Left cardiac atrium (tissue), 4 donors: Measurements from ENCODE around the gene ANO2. TPM values are rescaled to one million over a fixed set of nuclear protein-coding genes. Genes with fewer than 3 reads are reported as not detected.

Experiments used
- ATAC-seq, 2 donors: fragments of 200-7000 bp; cut with Tn5 transposase; one replicate each; pipeline ENCODE4 v1.9.1; 2020; ENCODE audit warnings: mild to moderate bottlenecking in 2 of 2, moderate library complexity in 2 of 2
- DNase-seq: peaks from one replicate; pipeline ENCODE4 v3.0.0-alpha.2; 2020
- intact Hi-C, 2 donors: fragments of 100-400 bp; cut with DNase I; formaldehyde crosslinking; loops; one replicate each; pipeline versions ENCODE4 v1.14.1 to v1.15.1; 2022 to 2023
- total RNA-seq, 2 donors: library from RNA; stranded (reverse); fragmentation: NEBNext Ultra II Directional; extraction: Animal tissue kit (Norgen Biotek cat#: 25700); gene quantifications; one replicate each; pipeline ENCODE4 v1.2.1, GENCODE V29; 2021
- donor health status: DM: no; HTN: yes; CAD: no.
- donor health status: DM: no; HTN: yes; CAD: no; lungs with severe emphysema.
- donor health status: DM: yes; HTN: yes; CAD: no.
- donor health status: Dilated cardiomyopathy.

The ANO2 gene
- total RNA-seq, 2 donors from 2014 or later = 11.5 to 23.4 TPM

GRCh38 chr12:5584412-5585175 is 360.5 kb downstream of the ANO2 start:
- no peak for ATAC-seq
- intact Hi-C loops = no loop called here
- DNase-seq = no peak

DNA sequence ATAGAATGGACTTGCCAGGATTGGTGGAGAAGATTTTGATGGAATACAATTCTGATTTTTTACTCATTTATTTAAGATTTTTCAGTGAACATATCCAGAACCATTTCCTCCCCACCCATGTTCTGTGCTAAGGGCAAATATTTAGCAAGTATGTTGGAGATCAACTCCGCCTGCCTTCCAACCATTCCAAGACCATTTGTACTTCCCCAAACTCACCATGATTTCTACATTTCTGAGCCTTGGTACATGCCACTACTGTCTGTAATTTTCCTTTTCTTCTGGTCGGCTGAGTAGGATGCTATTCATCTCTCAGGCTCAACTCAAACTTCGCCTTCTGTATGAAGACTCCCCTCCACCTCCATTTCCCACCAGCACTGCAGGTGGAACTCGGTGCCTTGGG is 362.5 kb downstream of the ANO2 start:
- ATAC-seq (no peak), DNase-seq (no peak)
- intact Hi-C loops = no loop called here

DNA sequence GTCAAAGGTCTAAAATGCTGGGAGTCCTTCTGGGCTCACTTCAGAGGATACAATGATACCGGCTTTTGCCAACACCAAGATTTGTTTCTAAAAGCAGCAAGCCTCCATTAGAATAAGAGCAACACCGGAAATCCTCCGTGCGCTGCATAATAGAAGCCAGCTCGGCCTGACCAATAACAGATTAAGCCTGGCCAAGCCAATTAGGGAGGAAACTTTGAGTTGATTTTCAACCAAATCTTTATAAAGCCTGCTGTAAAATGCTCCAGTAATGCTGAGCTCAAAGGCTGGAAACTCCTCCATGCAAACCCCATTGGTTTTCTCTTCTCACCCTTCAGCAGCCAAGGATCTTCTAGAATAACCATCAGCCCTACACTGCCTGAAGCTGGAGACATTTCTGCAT is 363.0 kb downstream of the ANO2 start:
- peak; percentile 64 to 75 for ATAC-seq
- intact Hi-C loops = no loop called here
- DNase-seq = peak; percentile 64

DNA sequence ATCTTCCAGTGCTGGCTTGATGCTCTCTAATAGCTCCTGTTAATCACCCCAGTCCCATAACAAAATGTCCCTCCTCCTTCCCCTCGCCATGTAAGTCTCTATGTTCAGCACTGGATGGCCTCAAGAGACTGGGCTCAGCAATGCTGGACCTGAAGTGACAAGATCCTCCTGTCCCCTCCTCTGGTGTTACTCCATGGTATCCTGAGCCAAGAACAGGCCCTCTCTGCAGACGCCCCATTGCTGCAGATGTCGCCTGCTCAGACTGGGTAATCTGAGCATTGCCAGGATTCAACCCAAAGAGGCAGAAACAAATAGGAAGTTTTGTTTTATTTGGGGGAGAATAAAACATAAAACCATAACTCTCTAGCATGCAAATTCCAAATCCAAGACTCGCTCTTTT is 363.4 kb downstream of the ANO2 start:
- intact Hi-C loops = no loop called here
- DNase-seq (no peak), ATAC-seq (peak; percentile 37 to 45)

GRCh38 chr12:5581019-5581418 is 364.0 kb downstream of the ANO2 start:
- DNase-seq (no peak), ATAC-seq (peak; percentile 54 to 68)
- intact Hi-C loops = no loop called here

DNA sequence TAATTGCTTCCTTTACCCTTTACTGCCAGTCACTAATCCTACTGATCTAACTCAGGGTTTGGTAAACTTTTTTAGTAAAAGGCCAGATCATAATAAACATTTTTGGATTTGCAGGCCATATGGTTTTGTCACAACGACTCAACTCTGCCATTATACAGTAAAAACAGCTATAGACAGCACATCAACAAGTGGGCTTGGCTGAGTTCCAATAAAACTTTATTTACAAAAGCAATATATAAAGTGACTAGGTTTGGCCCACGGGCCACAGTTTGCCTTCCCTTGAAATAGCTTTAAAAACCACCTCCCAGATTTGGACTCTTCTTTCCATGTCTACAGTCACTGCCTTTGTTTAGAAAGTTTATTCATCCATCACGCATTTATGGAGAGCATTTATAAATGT is 366.3 kb downstream of the ANO2 start:
- intact Hi-C loops = no loop called here
- ATAC-seq (no peak), DNase-seq (no peak)

GRCh38 chr12:5577741-5578140 is 367.3 kb downstream of the ANO2 start:
- DNase-seq (no peak), ATAC-seq (no peak)
- intact Hi-C loops = no loop called here

DNA sequence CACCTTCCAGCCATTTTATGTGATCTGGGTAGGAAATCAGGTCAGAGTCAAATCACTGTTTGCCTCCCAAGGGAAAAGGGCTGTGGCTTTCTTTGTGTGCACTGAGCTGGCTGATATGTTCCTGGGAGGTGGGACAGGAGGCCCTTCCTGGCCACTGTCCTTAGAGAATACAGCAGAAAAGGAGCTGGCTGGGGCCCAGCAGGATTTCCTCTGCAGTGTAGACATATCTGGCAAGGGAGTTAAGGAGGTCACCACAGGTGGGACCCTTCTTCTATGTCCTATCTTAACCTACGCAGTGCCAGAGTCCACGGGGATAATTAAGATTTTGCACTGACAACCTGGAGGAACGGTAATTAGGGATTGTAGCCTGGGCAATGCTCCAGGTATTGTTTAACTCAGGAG is 367.8 kb downstream of the ANO2 start:
- intact Hi-C loops = no loop called here
- ATAC-seq (peak; percentile 25 to 46), DNase-seq (peak; percentile 41)

- intact Hi-C loops = no loop called here
- ATAC-seq = no peak
- no peak for DNase-seq
These were observed 369.1 kb downstream of the ANO2 start for GRCh38 chr12:5575987-5576386.

DNA sequence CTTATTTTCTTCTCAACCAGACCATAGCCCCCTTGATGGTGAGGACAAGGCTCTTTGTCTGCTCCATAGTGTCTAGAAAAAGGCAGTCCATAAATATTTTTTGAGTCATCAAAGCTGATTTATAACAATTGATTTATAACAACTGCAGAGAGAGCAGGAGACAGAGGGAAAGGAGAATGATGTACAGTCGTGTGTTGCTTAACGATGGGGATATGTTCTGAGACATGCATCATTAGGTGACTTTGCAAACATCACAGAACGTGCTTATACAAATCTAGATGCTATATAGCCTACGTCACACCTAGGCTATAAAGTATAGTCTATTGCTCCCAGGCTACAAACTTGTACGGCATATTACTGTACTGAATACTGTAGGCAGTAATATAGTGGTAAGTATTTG is 369.8 kb downstream of the ANO2 start:
- DNase-seq (no peak), ATAC-seq (no peak)
- intact Hi-C loops = no loop called here

GRCh38 chr12:5573390-5573789 is 371.7 kb downstream of the ANO2 start:
- intact Hi-C loops = no loop called here
- no peak for DNase-seq
- no peak for ATAC-seq

- intact Hi-C loops = no loop called here
- DNase-seq = no peak
- peak; percentile 30 to 31 for ATAC-seq
These were observed 373.9 kb downstream of the ANO2 start for GRCh38 chr12:5571115-5571514.

GRCh38 chr12:5570416-5570815 is 374.6 kb downstream of the ANO2 start:
- intact Hi-C loops = no loop called here
- no peak for ATAC-seq
- no peak for DNase-seq

GRCh38 chr12:5568325-5568981 is 376.6 kb downstream of the ANO2 start:
- no peak for DNase-seq
- no peak for ATAC-seq
- intact Hi-C loops = no loop called here

DNA sequence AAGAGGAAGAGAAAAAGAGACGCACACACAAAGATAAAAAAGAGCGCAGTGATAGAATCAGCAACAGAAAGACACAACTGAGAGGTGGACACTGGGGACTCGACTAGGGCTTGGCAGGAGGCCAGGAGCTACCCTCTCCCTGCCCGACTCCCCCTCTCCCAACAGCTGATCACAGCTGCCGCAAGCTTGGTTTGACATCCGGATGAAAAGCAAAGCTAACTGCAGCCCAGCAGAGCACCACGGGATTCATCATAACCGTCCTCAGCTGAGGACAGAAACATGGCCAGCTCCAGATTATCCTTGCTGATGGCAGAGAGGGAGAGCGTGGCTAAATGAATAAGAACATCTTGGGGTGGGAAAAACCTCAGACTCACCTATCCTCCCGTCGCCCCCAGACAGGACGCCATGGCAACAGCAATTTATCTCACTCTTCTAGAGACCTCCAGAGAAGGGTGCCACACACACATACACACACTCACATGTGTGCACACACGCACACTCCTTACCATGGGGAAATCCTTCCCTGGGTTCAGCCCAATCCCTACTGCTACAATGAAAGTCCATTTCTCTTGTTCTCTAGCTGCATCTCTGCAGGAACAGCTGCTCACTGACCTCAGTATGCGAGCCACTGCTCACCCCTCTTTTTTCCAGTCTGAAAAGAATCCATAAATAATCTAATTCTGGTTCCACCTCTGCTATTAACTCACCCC is 377.9 kb downstream of the ANO2 start:
- peak; percentile 50 for DNase-seq
- intact Hi-C loops = no loop called here
- ATAC-seq = peak; percentile 56 to 73

- DNase-seq = no peak
- peak; percentile 13 to 28 for ATAC-seq
- intact Hi-C loops = no loop called here
These were observed 379.0 kb downstream of the ANO2 start for GRCh38 chr12:5565933-5566599.

- intact Hi-C loops = no loop called here
- DNase-seq = no peak
- ATAC-seq = no peak
These were observed 382.5 kb downstream of the ANO2 start for GRCh38 chr12:5562581-5562980.

GRCh38 chr12:5561846-5562245 is 383.2 kb downstream of the ANO2 start:
- no peak for DNase-seq
- intact Hi-C loops = no loop called here
- ATAC-seq = no peak

- DNase-seq (no peak), ATAC-seq (no peak)
- intact Hi-C loops = no loop called here
These were observed 384.0 kb downstream of the ANO2 start for GRCh38 chr12:5561057-5561456.

- intact Hi-C loops = no loop called here
- no peak for ATAC-seq
- no peak for DNase-seq
These were observed 384.8 kb downstream of the ANO2 start for GRCh38 chr12:5560265-5560664.
